OCI-LY1 (cell line): Measurements from ENCODE around the gene FAM228B.

Source experiments
- H2AFZ ChIP-seq: fragments of 200-600 bp; sonication (generic), shearing (Covaris generic); 2 replicates; pipeline ENCODE4 v1.6.0; 2014; ENCODE audit warnings: antibody characterized with exemption, mild to moderate bottlenecking, low read length
- H3F3A ChIP-seq: fragments of 200-600 bp; sonication (generic), shearing (Covaris generic); 2 replicates; pipeline ENCODE4 v1.6.0; 2014; ENCODE audit warnings: mild to moderate bottlenecking, antibody characterized with exemption, low read length, moderate library complexity; ENCODE audit not compliant: insufficient read depth
- H3K27ac ChIP-seq: fragments of 200-600 bp; sonication (generic); 2 replicates; pipeline ENCODE4 v1.5.1; 2014; ENCODE audit warnings: low read length, mixed run types, mild to moderate bottlenecking, low read depth; ENCODE audit not compliant: poor library complexity, severe bottlenecking
- H3K27me3 ChIP-seq: fragments of 200-600 bp; sonication (generic); 2 replicates; pipeline ENCODE4 v1.6.0; 2014; ENCODE audit warnings: antibody characterized with exemption, mild to moderate bottlenecking, low read length, moderate library complexity; ENCODE audit not compliant: insufficient read depth
- H3K36me3 ChIP-seq: fragments of 200-600 bp; sonication (generic); 2 replicates; pipeline ENCODE4 v1.6.1; 2014; ENCODE audit warnings: mild to moderate bottlenecking, antibody characterized with exemption, low read length, moderate library complexity, mixed read lengths; ENCODE audit not compliant: insufficient read depth
- H3K4me1 ChIP-seq: fragments of 200-600 bp; sonication (generic); 2 replicates; pipeline ENCODE4 v1.5.1; 2014; ENCODE audit warnings: mild to moderate bottlenecking, low read length, moderate library complexity; ENCODE audit not compliant: insufficient read depth, severe bottlenecking
- H3K4me2 ChIP-seq: fragments of 200-600 bp; sonication (generic), shearing (Covaris generic); 2 replicates; pipeline ENCODE4 v1.6.1; 2014; ENCODE audit warnings: low read length
- H3K4me3 ChIP-seq: fragments of 200-600 bp; sonication (generic); 2 replicates; pipeline ENCODE4 v1.5.1; 2014; ENCODE audit warnings: low read length, low read depth, mild to moderate bottlenecking, mixed read lengths; ENCODE audit not compliant: poor library complexity, severe bottlenecking
- H3K79me2 ChIP-seq: fragments of 200-600 bp; shearing (Covaris generic); 2 replicates; pipeline ENCODE4 v1.6.1; 2016; ENCODE audit warnings: mixed run types, low read length, mixed read lengths; ENCODE audit not compliant: insufficient read depth
- H3K9ac ChIP-seq: fragments of 200-600 bp; sonication (generic), shearing (Covaris generic); 2 replicates; pipeline ENCODE4 v1.6.1; 2014; ENCODE audit warnings: mild to moderate bottlenecking, low read length, mixed read lengths
- H3K9me2 ChIP-seq: fragments of 200-600 bp; sonication (generic), shearing (Covaris generic); 2 replicates; pipeline ENCODE4 v1.6.1; 2014; ENCODE audit warnings: low read depth, mild to moderate bottlenecking, low read length, mixed read lengths
- H3K9me3 ChIP-seq: fragments of 200-600 bp; shearing (Covaris generic); 2 replicates; pipeline ENCODE4 v1.6.1; 2014; ENCODE audit warnings: low read length, mixed read lengths
- H4K20me1 ChIP-seq: fragments of 200-600 bp; sonication (generic), shearing (Covaris generic); 2 replicates; pipeline ENCODE4 v1.6.0; 2016; ENCODE audit warnings: mild to moderate bottlenecking, low read length; ENCODE audit not compliant: insufficient read depth
- EZH2 ChIP-seq: fragments of 200-600 bp; sonication (generic), shearing (Covaris generic); IDR thresholded peaks from 2 replicates; pipeline ENCODE4 v1.8.0; 2017; ENCODE audit warnings: borderline replicate concordance, mixed run types, mild to moderate bottlenecking, antibody characterized with exemption, low read length, moderate library complexity, mixed read lengths
- TF ChIP-seq, protein P1 (sequence below): fragments of 200-600 bp; sonication (generic), shearing (Covaris generic); IDR thresholded peaks from 2 replicates; pipeline ENCODE4 v1.5.1; 2017; ENCODE audit warnings: mild to moderate bottlenecking, antibody characterized with exemption, low read length, moderate library complexity, mixed read lengths

Gene FAM228B

DNA sequence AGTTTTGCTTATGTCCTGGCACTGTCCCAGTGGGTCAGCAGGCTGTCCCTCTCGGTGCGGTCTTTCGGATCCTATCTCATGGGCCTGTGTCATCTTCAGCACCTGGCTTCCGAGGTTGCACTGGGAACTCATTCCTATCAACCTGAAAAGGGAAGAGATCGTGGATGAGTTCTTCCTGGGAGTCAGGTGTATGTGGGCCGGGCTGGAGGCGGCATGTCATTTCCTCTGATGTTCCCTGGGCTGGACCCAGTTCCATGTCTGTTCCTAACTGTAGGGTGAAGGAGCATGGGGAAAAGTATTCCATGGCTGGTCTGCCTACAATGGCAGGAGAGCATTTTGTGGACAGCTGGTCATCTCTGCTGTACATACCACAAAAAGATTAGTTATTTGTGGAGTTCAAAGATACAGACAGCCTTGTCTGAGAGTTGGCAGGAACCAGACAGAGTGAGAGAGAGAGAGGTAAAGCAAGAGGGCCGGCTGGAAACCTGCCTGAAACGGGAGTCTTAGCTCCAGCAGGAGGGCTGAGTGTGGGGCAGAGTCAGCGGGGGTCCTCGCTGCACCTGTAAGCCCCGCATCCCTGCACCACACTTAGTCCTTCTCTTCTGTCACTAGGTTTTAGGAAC lies 76.8 kb downstream of the FAM228B start:
- no peak overlapping the region for H3K9ac ChIP-seq
- no peaks in the 10 kb centered on the region for H4K20me1 ChIP-seq
- H3K4me1 ChIP-seq = no peaks in the 10 kb centered on the region
- H3K36me3 ChIP-seq = peaks cover 21% of the 10 kb centered on the region
- no peak overlapping the region for H2AFZ ChIP-seq
- no peaks in the 10 kb centered on the region for H3K79me2 ChIP-seq
- no peak overlapping the region for H3K4me3 ChIP-seq
- H3K27ac ChIP-seq = no peak overlapping the region
- H3K9me2 ChIP-seq = no peaks in the 10 kb centered on the region
- no peaks in the 10 kb centered on the region for H3K9me3 ChIP-seq
- H3K4me2 ChIP-seq = no peak overlapping the region
- no peak for TF ChIP-seq EZH2
- TF ChIP-seq, protein P1, sequence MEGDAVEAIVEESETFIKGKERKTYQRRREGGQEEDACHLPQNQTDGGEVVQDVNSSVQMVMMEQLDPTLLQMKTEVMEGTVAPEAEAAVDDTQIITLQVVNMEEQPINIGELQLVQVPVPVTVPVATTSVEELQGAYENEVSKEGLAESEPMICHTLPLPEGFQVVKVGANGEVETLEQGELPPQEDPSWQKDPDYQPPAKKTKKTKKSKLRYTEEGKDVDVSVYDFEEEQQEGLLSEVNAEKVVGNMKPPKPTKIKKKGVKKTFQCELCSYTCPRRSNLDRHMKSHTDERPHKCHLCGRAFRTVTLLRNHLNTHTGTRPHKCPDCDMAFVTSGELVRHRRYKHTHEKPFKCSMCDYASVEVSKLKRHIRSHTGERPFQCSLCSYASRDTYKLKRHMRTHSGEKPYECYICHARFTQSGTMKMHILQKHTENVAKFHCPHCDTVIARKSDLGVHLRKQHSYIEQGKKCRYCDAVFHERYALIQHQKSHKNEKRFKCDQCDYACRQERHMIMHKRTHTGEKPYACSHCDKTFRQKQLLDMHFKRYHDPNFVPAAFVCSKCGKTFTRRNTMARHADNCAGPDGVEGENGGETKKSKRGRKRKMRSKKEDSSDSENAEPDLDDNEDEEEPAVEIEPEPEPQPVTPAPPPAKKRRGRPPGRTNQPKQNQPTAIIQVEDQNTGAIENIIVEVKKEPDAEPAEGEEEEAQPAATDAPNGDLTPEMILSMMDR = no peak
- H3F3A ChIP-seq = no peaks in the 10 kb centered on the region
- H3K27me3 ChIP-seq = no peaks in the 10 kb centered on the region

GRCh38 chr2:24200799-24201198 lies 77.5 kb downstream of the FAM228B start:
- no peak overlapping the region for H3K27ac ChIP-seq
- H3F3A ChIP-seq = no peaks in the 10 kb centered on the region
- peaks cover 27% of the 10 kb centered on the region for H3K36me3 ChIP-seq
- no peaks in the 10 kb centered on the region for H4K20me1 ChIP-seq
- H3K9me3 ChIP-seq = no peaks in the 10 kb centered on the region
- TF ChIP-seq EZH2 = no peak
- TF ChIP-seq, protein P1 = no peak
- H3K27me3 ChIP-seq = no peaks in the 10 kb centered on the region
- no peak overlapping the region for H3K4me2 ChIP-seq
- H3K9me2 ChIP-seq = no peaks in the 10 kb centered on the region
- no peaks in the 10 kb centered on the region for H3K4me1 ChIP-seq
- no peak overlapping the region for H3K9ac ChIP-seq
- H3K79me2 ChIP-seq = no peaks in the 10 kb centered on the region
- no peak overlapping the region for H3K4me3 ChIP-seq
- no peak overlapping the region for H2AFZ ChIP-seq

DNA sequence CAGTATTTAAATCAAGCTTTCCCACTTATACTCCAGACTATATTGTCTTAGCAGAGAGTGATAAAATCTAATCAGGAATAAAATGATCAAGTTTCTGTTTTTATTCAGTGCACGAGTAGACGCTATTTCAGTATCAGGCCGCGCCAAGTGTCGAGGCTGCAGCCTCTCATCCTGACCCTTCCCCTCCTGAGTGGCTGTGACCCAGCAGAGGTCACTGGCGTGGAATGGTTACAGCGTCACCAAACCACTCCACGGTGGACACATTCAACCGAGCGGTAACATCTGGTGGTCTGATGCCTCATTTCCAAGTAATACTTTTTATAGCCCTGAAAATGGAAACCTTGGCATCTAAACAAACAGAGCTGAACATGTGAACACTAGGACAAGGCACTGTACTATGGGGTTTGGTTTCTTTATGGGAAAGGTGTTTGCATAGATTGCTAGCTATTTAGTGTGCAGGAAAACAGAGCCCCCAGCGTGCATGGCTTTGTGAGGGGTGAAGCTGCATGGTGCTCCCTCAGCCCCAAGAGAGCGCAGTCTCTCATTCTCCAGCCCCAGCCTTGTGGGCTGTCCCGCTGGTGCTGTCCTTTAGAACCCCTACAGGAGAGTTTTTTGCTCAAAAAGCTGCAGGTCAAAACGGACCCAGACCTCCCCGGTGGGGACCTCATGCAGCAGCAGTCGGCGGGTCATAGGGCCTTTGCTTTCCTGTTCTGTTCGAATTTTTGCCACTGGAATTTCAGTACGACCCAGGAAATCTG lies 79.9 kb downstream of the FAM228B start:
- Histone ChIP-seq H3K4me1 (no peaks in the 10 kb centered on the region), H3K36me3 (peaks cover 42% of the 10 kb centered on the region)

More for the DNA sequence above, 79.9 kb downstream of the FAM228B start:
- no peak for TF ChIP-seq EZH2
- TF ChIP-seq, protein P1 = no peak
- no peaks in the 10 kb centered on the region for H3K9me2 ChIP-seq
- H3K27me3 ChIP-seq = no peaks in the 10 kb centered on the region
- no peak overlapping the region for H3K9ac ChIP-seq
- no peak overlapping the region for H3K4me2 ChIP-seq
- no peaks in the 10 kb centered on the region for H3F3A ChIP-seq
- H3K27ac ChIP-seq = no peak overlapping the region
- H4K20me1 ChIP-seq = no peaks in the 10 kb centered on the region
- H3K79me2 ChIP-seq = no peaks in the 10 kb centered on the region
- H3K4me3 ChIP-seq = no peak overlapping the region
- no peaks in the 10 kb centered on the region for H3K9me3 ChIP-seq
- no peak overlapping the region for H2AFZ ChIP-seq
